GM12865 (cell line): ENCODE data around the gene GRIN1.

ENCODE experiments used
- DNase-seq: peaks from one replicate; pipeline ENCODE4 v3.0.0; 2010; ENCODE audit warnings: low read depth
- H3K4me3 ChIP-seq: 2 replicates; pipeline ENCODE4 v1.5.1; 2011; ENCODE audit warnings: mild to moderate bottlenecking, low read depth, low read length, control low read depth
- CTCF ChIP-seq: IDR thresholded peaks from 2 replicates; pipeline ENCODE4 v1.5.1; 2011; ENCODE audit warnings: low read length, control low read depth, low read depth, inconsistent platforms; ENCODE audit not compliant: insufficient read depth; ENCODE audit errors: missing control alignments

GRIN1 gene

GRCh38 chr9:137138722-137139467, at the start of gene GRIN1:
Gene GRIN1, plus strand, starts transcription at chr9:137139154. Its CDS starts 333 bp downstream, at chr9:137139487.
- TF ChIP-seq CTCF: no peak
- DNase-seq: no peak
- H3K4me3 ChIP-seq: no peak within 1 kb of the TSS

GRCh38 chr9:137089232-137089947, 49.6 kb upstream of the GRIN1 start:
- no peak for TF ChIP-seq CTCF
- H3K4me3 ChIP-seq: no peak overlapping the region
- no peak for DNase-seq

GRCh38 chr9:137095664-137096517, 43.1 kb upstream of the GRIN1 start:
- peak; percentile 81 for TF ChIP-seq CTCF
- peak; percentile 86 for DNase-seq
- H3K4me3 ChIP-seq: peak overlapping the region; percentile 57

- TF ChIP-seq CTCF: no peak
- no peak overlapping the region for H3K4me3 ChIP-seq
- DNase-seq: no peak
Observed at GRCh38 chr9:137096785-137097546, 42.0 kb upstream of the GRIN1 start.

- TF ChIP-seq CTCF: no peak
Observed at GRCh38 chr9:137097761-137098462, 41.0 kb upstream of the GRIN1 start.

GRCh38 chr9:137099231-137099630, 39.7 kb upstream of the GRIN1 start:
- TF ChIP-seq CTCF: no peak
- DNase-seq: no peak
- no peak overlapping the region for H3K4me3 ChIP-seq

More at GRCh38 chr9:137097761-137098462, 41.0 kb upstream of the GRIN1 start:
- H3K4me3 ChIP-seq: no peak overlapping the region
- DNase-seq: no peak
